SIG-M5 (cell line): ENCODE data around the gene METTL6.
"Not testable (repeated sequence)": the region's sequence is repeated elsewhere in the genome, so short reads cannot be mapped to it uniquely, and the experiment has no call there.

Experiments used
- DNase-seq: peaks from one replicate; lab custom pipeline; 2025; lab: John Stamatoyannopoulos, UW

The METTL6 gene

DNA sequence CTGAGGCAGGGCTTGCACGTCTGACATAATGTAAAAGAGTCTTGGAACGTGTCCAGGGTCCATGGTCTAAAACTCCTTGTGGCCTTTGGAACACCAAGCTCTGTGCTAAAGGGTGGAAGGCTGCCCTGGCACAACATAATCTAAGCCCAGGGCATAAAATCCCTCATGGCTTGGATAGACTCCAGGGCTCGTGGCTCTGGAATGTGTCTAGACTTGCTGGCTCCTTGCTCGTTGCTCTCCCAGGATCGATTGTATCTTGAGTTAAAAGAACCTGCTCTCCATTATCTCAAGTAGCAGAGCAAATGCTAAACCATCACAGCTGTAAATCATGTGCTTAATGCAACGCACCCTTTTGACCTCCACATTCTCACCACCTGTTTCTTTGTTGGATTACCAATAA is 63.3 kb downstream of the METTL6 start:
- not testable (repeated sequence) for DNase-seq

DNA sequence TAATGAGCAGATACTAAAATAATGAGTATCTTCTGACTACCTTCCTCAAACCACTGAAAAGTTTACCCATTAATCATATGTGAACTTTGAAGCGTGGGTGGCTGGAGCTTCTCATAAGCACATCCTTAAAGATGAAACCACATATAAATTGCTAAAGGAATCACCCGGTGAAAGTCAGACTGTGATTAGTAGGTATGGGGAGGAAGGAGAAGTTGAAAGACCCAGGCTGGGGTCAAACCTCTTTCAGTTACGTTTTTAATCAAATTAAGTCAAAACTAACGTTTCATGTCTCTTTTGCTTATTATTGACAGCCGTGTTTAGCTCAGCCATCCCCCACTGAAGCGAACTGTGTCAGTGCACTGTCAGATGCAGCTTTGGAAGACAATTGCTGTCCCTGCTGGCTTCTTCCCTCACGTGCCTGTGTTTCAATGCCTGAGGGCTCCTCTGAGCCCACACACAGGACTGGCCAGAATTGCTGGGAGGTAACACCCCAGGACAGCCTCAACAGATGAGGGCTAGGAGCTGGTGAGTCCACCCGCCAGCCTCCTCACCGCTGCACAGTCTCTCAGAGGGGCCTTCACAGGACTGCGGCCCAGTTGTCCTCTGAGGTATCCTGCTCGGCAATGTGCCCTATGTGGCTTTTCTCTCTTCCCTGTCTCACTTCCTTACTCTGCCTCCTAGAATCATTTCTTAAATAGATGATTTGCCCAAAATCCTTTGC is 65.7 kb downstream of the METTL6 start:
- DNase-seq: peak; percentile 35

GRCh38 chr3:15360788-15361493 is 66.4 kb downstream of the METTL6 start:
- peak; percentile 10 for DNase-seq
